Superior temporal gyrus (tissue), 1 donor: Measurements from ENCODE around the gene SLC25A12.
A peak's percentile ranks its signal among the peaks of the same experiment; 100 is the strongest.

ENCODE experiments used
- DNase-seq: peaks from one replicate; pipeline ENCODE4 v3.0.0-alpha.2; 2016; ENCODE audit errors: extremely low spot score

SLC25A12 gene

GRCh38 chr2:171889808-171890207, 4.2 kb downstream of the SLC25A12 start:
- no peak for DNase-seq

- no peak for DNase-seq
Measured at GRCh38 chr2:171889333-171889732, 4.7 kb downstream of the SLC25A12 start.

DNA sequence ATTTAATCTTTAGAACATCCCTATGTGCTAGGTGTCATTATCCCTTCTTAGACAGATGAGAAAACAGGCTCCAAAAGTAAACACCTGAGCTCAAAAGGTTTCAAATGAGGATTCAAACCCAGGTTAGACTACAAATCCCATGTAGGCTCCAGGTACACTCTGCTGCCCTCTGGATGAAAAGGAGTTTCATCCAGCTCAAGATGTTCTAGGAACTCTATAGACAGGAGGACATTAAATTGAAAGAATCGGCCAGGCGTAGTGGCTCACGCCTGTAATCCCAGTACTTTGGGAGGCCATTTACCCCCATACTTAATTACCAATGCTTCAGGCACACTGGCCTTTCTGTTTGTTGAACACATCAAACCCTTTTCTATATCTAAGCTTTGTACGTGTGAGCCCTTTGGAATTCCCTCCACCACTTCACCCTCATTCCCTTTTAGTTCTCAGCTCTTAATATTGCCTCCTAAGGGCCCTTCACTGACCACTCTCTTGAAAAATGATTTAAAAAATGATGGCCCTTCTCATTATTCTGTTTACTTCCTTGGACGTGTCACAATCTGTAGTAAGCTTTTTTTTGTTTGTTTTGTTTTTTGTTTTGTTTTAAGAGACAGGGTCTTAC, 10.7 kb downstream of the SLC25A12 start:
- DNase-seq: no peak

- no peak for DNase-seq
Measured at GRCh38 chr2:171882089-171882769, 11.8 kb downstream of the SLC25A12 start.

GRCh38 chr2:171880774-171881173, 13.3 kb downstream of the SLC25A12 start:
- DNase-seq: no peak

GRCh38 chr2:171879865-171880264, 14.2 kb downstream of the SLC25A12 start:
- DNase-seq: no peak

DNA sequence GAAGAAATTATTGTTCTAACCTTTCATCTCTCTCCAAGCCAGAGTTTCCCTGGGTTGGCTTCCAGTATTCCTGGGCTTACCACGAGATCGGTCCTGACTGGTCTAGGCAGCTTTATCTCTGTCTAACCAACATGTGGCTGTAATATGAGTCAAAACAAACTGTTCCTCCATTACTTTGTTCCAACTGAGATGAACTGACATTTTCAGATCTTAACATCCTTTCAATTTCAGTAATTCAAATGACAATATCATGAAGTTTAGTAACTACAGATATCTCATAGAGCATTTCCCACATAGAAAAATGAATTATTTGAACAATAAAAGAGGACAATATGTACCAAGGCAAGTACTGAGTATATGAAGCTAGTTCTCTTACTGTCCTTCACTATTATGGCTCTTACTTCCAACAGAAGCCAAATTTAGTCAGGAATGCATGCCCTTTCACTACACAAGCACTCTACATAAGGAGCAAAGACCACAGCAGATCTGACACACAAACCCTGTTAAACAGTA, 15.5 kb downstream of the SLC25A12 start:
- DNase-seq: no peak

DNA sequence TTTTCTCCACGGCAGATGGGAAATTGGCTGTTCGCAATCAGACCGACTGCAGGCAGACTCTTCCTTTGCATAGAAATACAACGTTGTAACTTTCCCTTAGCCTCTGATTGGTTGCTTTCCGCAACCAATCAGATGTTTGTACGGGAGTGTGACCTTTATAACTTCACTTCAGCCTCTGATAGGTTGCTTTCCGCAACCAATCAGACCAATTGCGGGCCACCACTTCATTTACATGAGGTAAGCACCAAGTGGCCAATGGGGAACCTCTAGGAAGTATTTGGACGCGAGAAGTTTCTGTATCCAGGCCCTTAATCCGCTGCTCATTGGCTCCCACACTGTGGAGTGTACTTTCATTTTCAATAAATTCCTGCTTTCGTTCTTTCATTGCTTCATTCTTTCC, 19.1 kb downstream of the SLC25A12 start:
- DNase-seq: no peak

GRCh38 chr2:171874517-171874916, 19.5 kb downstream of the SLC25A12 start:
- DNase-seq: no peak

GRCh38 chr2:171864357-171864985, 29.6 kb downstream of the SLC25A12 start:
- no peak for DNase-seq

DNA sequence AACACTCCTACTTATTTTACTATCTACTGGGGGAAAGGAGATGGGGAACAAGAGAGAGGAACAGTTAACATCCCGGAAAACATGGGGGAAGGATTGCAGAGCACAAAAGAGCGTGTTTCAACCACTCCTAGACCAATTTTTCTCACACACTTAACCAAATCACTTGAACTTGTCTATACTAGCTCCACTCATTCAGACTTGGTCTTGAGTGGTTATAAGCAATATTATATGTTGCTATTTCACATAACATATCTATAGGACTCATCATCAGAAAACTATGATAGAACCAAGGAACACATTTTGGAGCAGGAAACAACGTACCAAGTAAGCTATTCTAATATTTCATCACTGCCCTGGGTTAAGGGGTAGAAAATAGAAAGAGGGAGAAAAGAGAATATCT, 31.5 kb downstream of the SLC25A12 start:
- no peak for DNase-seq

DNA sequence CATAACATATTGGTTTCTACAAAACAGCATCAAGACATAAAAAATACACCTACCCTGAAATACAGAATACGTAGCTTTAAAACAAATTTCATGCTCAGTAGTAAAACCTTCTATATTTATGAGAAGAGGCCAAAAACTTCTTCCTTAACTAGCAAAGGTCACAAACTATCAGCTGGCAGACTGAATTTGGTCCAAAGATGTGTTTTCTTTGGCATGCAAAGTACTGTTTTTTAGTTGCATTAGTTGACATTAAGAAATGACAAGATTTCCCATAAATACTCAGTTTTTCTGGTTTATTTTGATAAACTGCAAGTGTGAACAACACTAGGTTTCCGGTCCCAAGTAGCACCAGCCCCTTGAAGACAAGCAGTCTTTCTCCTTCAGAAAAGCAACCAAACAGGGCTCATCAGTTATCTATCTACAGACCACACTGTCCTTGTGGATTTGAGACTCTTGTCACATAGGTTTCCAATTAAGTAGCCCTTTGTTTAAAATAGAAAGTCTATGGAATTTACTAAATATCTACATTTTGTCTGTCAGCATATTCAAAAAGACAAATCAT, 35.6 kb downstream of the SLC25A12 start:
- DNase-seq: no peak

GRCh38 chr2:171855401-171855800, 38.6 kb downstream of the SLC25A12 start:
- DNase-seq: peak; percentile 45

GRCh38 chr2:171852366-171852888, 41.6 kb downstream of the SLC25A12 start:
- DNase-seq: no peak

DNA sequence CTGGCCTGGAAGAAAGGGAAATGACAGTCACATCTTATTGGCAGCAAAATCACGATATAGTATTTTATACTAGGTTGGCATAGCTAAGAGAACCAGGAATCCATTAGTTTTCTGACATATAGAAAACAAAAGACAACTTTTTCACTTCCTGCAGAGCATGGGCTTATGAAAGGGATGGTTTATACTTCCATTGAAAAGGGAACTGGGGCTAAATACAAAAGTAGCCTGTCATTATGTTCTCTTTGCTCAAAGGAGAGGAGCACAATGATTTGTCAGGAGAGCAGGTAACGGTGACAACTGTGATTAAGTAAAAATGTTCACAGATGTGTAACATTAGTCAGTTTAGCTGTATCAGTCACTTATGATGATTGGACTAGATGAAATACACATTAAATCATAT, 46.4 kb downstream of the SLC25A12 start:
- DNase-seq: no peak

GRCh38 chr2:171846894-171847293, 47.1 kb downstream of the SLC25A12 start:
- DNase-seq: no peak

DNA sequence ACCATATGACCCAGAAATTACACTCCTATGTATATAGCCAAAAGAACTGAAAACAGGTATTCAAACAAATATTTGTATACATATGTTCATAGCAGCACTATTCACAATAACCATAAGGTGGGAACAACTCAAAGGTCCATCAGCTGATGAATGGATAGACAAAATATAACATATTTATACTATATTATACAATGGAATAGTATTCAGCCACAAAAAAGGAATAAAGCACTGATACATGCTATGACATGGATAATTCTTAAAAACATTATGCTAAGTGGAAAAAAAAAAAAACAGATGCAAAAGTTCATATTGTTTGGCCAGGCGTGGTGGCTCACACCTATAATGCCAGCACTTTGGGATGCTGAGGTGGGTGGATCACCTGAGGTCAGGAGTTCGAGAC, 52.0 kb downstream of the SLC25A12 start:
- DNase-seq: no peak

GRCh38 chr2:171837736-171838135, 56.3 kb downstream of the SLC25A12 start:
- DNase-seq: no peak

- no peak for DNase-seq
Measured at GRCh38 chr2:171836146-171836910, 57.7 kb downstream of the SLC25A12 start.

- no peak for DNase-seq
Measured at GRCh38 chr2:171835386-171835785, 58.7 kb downstream of the SLC25A12 start.

DNA sequence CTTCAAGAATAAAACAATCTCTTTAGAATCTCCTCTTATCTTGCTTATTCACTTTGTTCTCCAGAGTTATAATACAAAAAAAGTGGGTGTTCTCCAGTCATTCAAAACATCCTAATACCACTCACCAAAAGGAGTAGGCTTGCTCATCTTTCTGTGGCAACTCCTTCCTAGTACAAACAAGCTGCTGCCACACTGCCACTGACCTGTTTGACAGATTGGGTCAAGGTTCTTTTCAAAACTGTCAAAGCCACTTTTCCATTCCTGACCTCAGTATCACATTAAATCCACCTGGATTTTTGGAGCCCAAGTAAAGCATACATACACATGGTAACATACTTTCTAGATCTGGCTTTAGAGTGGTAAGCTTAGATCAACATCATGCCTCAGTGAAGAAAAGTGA, 59.8 kb downstream of the SLC25A12 start:
- DNase-seq: no peak

GRCh38 chr2:171832489-171832888, 61.6 kb downstream of the SLC25A12 start:
- DNase-seq: no peak
